ENCODE measurements around the gene ZNHIT2. TPM values are rescaled to one million over a fixed set of nuclear protein-coding genes. Genes with fewer than 3 reads are reported as not detected.

ZNHIT2 gene
- total RNA-seq (2021; fragmentation: NEBNext Ultra II Directional; extraction: Animal tissue kit (Norgen Biotek cat#: 25700)) (13.0 and 14.8 TPM in 2 replicates), polyA plus RNA-seq (2011; rRNA removed) (16.1 and 23.4 TPM in 2 replicates), polyA minus RNA-seq (2011; rRNA and poly(A)+ RNA removed) (1.8 and 1.9 TPM in 2 replicates)
- polyA plus RNA-seq (2011; cell fraction: cytosol; rRNA removed) = 13.9 TPM
- polyA plus RNA-seq (2011; cell fraction: nucleus; rRNA removed) = 12.5 TPM
- 6.3 to 11.6 TPM (median 10.7 TPM) in 4 replicates for polyA plus RNA-seq (2012, experiment 1 of 2)
- polyA plus RNA-seq (2012, experiment 2 of 2) = 12.3 TPM
- 6.8 TPM for polyA plus RNA-seq (2013, experiment 1 of 2)
- polyA plus RNA-seq (2013, experiment 2 of 2) = 7.0 TPM
- 9.0 TPM for polyA minus RNA-seq (2011; cell fraction: cytosol; rRNA and poly(A)+ RNA removed)
- 14.0 TPM for polyA minus RNA-seq (2011; cell fraction: nucleus; rRNA and poly(A)+ RNA removed)
- long read RNA-seq, experiment 1, transcript ZNHIT2-201 (1 exons, 1,306 nt) = major isoform, 15 of 15 reads
- long read RNA-seq, experiment 1, partial matches to known transcripts = 0 of 15 reads
- long read RNA-seq, experiment 1, other reads (novel, unspliced or antisense) = 0 of 15 reads
- long read RNA-seq, experiment 2 = 0 reads

- H2AFZ ChIP-seq (ENCODE audit: low read length) = no peak within 1 kb of the TSS
- H3K79me2 ChIP-seq (ENCODE audit: control insufficient read depth in 1 of 2, insufficient read depth in 2 of 2, low read length in 2 of 2) = peaks cover 6 to 26% of the 10 kb centered on the region in 2 experiments
- H3K14ac ChIP-seq (ENCODE audit: insufficient read length) = no peak within 1 kb of the TSS
- peak; percentile 97 for TF ChIP-seq CEBPB (IDR thresholded peaks at IDR 0.05; ENCODE audit: low read depth, low read length)
- no peak for TF ChIP-seq SP4 (IDR thresholded peaks at IDR 0.05; ENCODE audit: low read length)
- TF ChIP-seq KDM1A (IDR thresholded peaks at IDR 0.05; ENCODE audit: borderline replicate concordance, low read length) = no peak
- peak; percentile 46; the same call in 1 of the 2 replicates for TF ChIP-seq KDM5A (IDR thresholded peaks at IDR 0.05; ENCODE audit: low read length)
- TF ChIP-seq TAF1 (IDR thresholded peaks at IDR 0.05; ENCODE audit: low read depth, low read length) = peak; percentile 70; the same call in 1 of the 2 replicates
- TF ChIP-seq JUN (IDR thresholded peaks at IDR 0.05; ENCODE audit: low read depth, low read length) = 0 out of 2 replicates have a peak, but pooled peaks have one; percentile 17
- TF ChIP-seq CBX8 (IDR thresholded peaks at IDR 0.05; ENCODE audit: borderline replicate concordance, low read depth, low read length) = no peak
- no peak for TF ChIP-seq RFX5 (IDR thresholded peaks at IDR 0.05; ENCODE audit: borderline replicate concordance, low read depth, low read length)
Observed at GRCh38 chr11:65117206-65118096, at the start of gene ZNHIT2. Gene ZNHIT2, minus strand, starts transcription at chr11:65117701. Its CDS starts 48 bp downstream, at chr11:65117653.

More at GRCh38 chr11:65117206-65118096, at the start of gene ZNHIT2:
- Histone ChIP-seq H3K23ac (ENCODE audit: insufficient read length) (no peak within 1 kb of the TSS), H3K27ac (ENCODE audit: low read depth, low read length) (peak within 1 kb of the TSS; percentile 78), H3K9ac (replicated peaks in 1 of 4; ENCODE audit: extremely low read depth in 1 of 4, low read depth in 3 of 4, low read length in 3 of 4) (peak within 1 kb of the TSS; percentile 79 to 82 (median 80)), H4K8ac (ENCODE audit: extremely low read depth, insufficient read depth, low read length) (peak within 1 kb of the TSS; percentile 96), H3K18ac (ENCODE audit: extremely low read depth, low read length) (peak within 1 kb of the TSS; percentile 93), H2BK20ac (ENCODE audit: low read length) (no peak within 1 kb of the TSS), H2AK5ac (ENCODE audit: low read depth, low read length) (no peak within 1 kb of the TSS; the same call in 1 of the 2 replicates), H4K20me1 (replicated peaks in 1 of 2; ENCODE audit: control insufficient read depth in 1 of 2, insufficient read depth in 2 of 2, low read length in 2 of 2) (peaks cover 4 to 6% of the 10 kb centered on the region in 2 experiments), H2BK120ac (replicated peaks; ENCODE audit: low read depth, low read length) (no peak within 1 kb of the TSS), H3K27me3 (replicated peaks in 1 of 4; ENCODE audit: control insufficient read depth in 3 of 4, extremely low read depth in 1 of 4, insufficient read depth in 3 of 4, low read length in 3 of 4) (no peaks in the 10 kb centered on the region), H2BK15ac (ENCODE audit: low read length) (no peak within 1 kb of the TSS), H3K56ac (replicated peaks; ENCODE audit: insufficient read length, low read depth, low read length) (peak within 1 kb of the TSS; percentile 91), H3K9me3 (ENCODE audit: insufficient read depth in 2 of 2, low read depth in 1 of 2, low read length in 1 of 2) (no peaks in the 10 kb centered on the region), H2BK12ac (ENCODE audit: low read depth, low read length) (no peak within 1 kb of the TSS), H3K36me3 (ENCODE audit: control insufficient read depth in 2 of 4, insufficient read depth in 4 of 4, low read length in 3 of 4) (peaks cover 11 to 35% (median 18%) of the 10 kb centered on the region in 4 experiments), H3K4me1 (replicated peaks in 1 of 4; ENCODE audit: control insufficient read depth in 3 of 4, insufficient read depth in 4 of 4, low read length in 3 of 4) (peaks cover 2 to 22% (median 13%) of the 10 kb centered on the region in 4 experiments), H3K4me2 (ENCODE audit: insufficient read depth in 1 of 2, low read depth in 2 of 2, low read length in 2 of 2) (peak within 1 kb of the TSS; percentile 80 to 94), H3K4ac (replicated peaks; ENCODE audit: insufficient read length, low read depth, low read length) (peak within 1 kb of the TSS; percentile 94), H2BK5ac (ENCODE audit: low read depth, low read length) (peak within 1 kb of the TSS; percentile 84), H4K91ac (replicated peaks; ENCODE audit: insufficient read length, low read length) (peak within 1 kb of the TSS; percentile 98), H4K5ac (ENCODE audit: insufficient read length, low read depth, low read length) (peak within 1 kb of the TSS; percentile 67), H3K79me1 (ENCODE audit: low read depth, low read length) (peaks cover 13% of the 10 kb centered on the region), H3K23me2 (ENCODE audit: low read depth, low read length) (peaks cover 14% of the 10 kb centered on the region; the same call in 1 of the 2 replicates), H3K4me3 (ENCODE audit: extremely low read depth in 1 of 4, insufficient read depth in 2 of 4, low read depth in 3 of 4, low read length in 4 of 4) (peak within 1 kb of the TSS; percentile 61 to 83 (median 72))
- POLR2A ChIA-PET (ENCODE audit: partially characterized antibody) = interaction anchor here (0.5 to 17.4 kb wide), 28 partner anchors 8 to 741 kb away, joined by 3 to 305 read pairs (median 5); partner anchors contain the start of genes ARL2, CAPN1, CDCA5 and MALAT1
- FAIRE-seq (peak; percentile 80), DNase-seq (ENCODE audit: low read depth in 1 of 2, low spot score in 2 of 2) (peak; percentile 98 to 99)
- 3% methylated on average over 76 of the region's 89 CpGs; no CpG with 5 or more reads in 1 of the 2 experiments for WGBS, 2 experiments (ENCODE audit: extremely low coverage in 1 of 2, insufficient coverage in 1 of 2, insufficient read length in 1 of 2, insufficient replicate concordance in 2 of 2, low coverage in 1 of 2, low lambda C conversion rate in 2 of 2, missing lambda C conversion rate in 1 of 2)
- CTCF ChIA-PET (ENCODE audit: partially characterized antibody) = interaction anchor here (0.6 to 2.2 kb wide), 16 partner anchors 9 to 271 kb away, joined by 3 to 12 read pairs (median 3); no protein-coding TSS in a partner anchor
